Muscle layer of colon (tissue), 2 donors: ENCODE results near the gene MBP.

ENCODE experiments used
- H3K27ac ChIP-seq: one replicate; pipeline ENCODE4 v1.7.0; 2013; ENCODE audit warnings: low read depth, mild to moderate bottlenecking, low read length, moderate library complexity
- H3K27me3 ChIP-seq, 2 donors: one replicate each; pipeline ENCODE4 v1.7.0; 2013; ENCODE audit warnings: low read length in 2 of 2, mild to moderate bottlenecking in 2 of 2; ENCODE audit not compliant: insufficient read depth in 2 of 2, control insufficient read depth in 1 of 2
- H3K36me3 ChIP-seq: one replicate; pipeline ENCODE4 v1.7.0; 2013; ENCODE audit warnings: mild to moderate bottlenecking, low read length; ENCODE audit not compliant: insufficient read depth
- H3K4me1 ChIP-seq: one replicate; pipeline ENCODE4 v1.7.0; 2013; ENCODE audit warnings: mild to moderate bottlenecking, low read length; ENCODE audit not compliant: insufficient read depth
- H3K4me3 ChIP-seq, 2 donors: one replicate each; pipeline ENCODE4 v1.7.0; 2013; ENCODE audit warnings: low read length in 2 of 2, low read depth in 1 of 2, mild to moderate bottlenecking in 1 of 2, moderate library complexity in 1 of 2
- H3K9ac ChIP-seq: one replicate; pipeline ENCODE4 v1.7.0; 2013; ENCODE audit warnings: low read length
- H3K9me3 ChIP-seq: one replicate; pipeline ENCODE4 v1.7.0; 2013; ENCODE audit warnings: mild to moderate bottlenecking, low read length
- donor health status: abdominal sarcoma.
- donor health status: Adenocarcinoma of cecum.

MBP gene

DNA sequence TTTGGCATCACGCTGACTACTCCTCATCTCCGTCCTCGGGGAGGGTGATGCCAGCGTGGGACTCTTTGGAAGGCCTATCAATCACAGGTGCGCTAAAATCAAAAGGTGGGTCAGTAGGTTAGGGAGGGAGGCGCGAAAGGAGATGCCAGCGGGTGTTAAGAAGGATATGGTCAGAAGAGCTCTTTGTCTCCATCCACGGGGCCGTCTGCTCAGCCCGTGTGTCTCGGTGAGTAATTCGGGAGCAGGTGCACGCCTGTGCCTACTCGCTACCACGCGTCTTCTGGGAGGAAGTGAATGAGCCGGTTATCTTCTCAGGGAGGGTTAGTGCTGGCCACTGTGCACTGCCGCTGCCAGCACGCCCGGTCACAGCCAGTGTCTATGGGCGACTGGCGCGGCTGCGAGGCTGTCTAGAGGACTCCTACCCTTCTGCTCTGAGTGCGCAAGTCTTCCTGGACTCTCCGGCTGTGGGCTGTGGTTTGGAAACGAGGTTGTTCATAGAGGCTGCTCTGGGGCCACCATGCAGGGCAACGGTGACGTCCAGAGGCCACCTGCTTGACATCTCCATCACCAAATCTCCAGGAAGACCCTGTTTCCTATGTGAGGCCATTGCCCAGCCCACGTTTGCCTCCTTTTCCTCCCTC lies 153.4 kb downstream of the MBP start:
- Histone ChIP-seq H3K4me1 (peaks cover 9% of the 10 kb centered on the region), H3K9me3 (no peaks in the 10 kb centered on the region), H3K9ac (no peak overlapping the region), H3K4me3 (no peak overlapping the region), H3K36me3 (no peaks in the 10 kb centered on the region), H3K27ac (no peak overlapping the region), H3K27me3 (no peaks in the 10 kb centered on the region)

DNA sequence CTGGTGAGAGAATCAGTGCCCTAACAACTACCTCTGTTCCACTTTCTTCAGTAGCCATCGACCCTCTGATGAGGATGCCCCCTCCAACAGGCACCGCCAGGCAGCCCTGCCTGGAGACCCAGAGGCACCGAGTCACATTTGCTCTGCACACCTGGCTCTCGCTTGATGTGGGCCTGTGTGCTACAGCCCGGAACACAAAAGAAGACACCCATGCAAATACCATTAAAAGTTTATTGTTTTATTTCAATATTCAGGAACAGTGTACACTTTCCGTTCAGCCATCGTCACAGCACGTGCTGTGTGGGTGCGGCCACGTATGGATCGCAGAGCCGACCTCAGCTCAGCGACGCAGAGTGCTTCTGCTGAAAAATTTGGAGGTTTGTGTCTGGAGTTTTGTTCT lies 154.0 kb downstream of the MBP start:
- no peak overlapping the region for H3K9ac ChIP-seq
- H3K27me3 ChIP-seq: no peaks in the 10 kb centered on the region
- no peaks in the 10 kb centered on the region for H3K36me3 ChIP-seq
- no peaks in the 10 kb centered on the region for H3K9me3 ChIP-seq
- no peak overlapping the region for H3K27ac ChIP-seq
- no peak overlapping the region for H3K4me3 ChIP-seq
- H3K4me1 ChIP-seq: peaks cover 7% of the 10 kb centered on the region

DNA sequence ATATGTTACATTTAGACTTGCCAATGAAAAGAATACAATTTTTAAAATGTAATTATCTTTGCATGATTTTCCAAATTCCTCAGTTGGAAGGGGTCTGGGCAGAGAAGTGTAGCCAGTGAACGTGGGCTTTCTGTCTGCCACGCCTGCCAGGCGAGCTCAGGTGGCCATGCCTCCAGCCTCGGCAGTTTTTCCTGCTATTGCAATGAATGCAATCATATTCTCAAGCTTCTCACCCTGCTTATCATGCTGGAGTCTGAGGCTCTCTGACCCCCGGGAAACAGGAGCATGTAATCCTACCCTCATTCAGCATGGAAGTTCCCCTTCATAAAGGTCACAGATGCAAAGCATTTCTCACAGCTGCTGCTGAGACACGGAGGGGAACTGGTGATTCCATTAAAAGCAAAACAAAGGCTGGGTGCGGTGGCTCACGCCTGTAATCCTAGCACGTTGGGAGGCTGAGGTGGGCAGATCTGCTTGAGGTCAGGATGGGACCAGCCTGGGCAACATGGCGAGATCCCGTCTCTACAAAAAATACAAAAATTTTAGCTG lies 154.8 kb downstream of the MBP start:
- Histone ChIP-seq H3K4me3 (no peak overlapping the region), H3K27ac (no peak overlapping the region), H3K4me1 (no peaks in the 10 kb centered on the region), H3K27me3 (no peaks in the 10 kb centered on the region), H3K36me3 (no peaks in the 10 kb centered on the region), H3K9ac (no peak overlapping the region), H3K9me3 (no peaks in the 10 kb centered on the region)

DNA sequence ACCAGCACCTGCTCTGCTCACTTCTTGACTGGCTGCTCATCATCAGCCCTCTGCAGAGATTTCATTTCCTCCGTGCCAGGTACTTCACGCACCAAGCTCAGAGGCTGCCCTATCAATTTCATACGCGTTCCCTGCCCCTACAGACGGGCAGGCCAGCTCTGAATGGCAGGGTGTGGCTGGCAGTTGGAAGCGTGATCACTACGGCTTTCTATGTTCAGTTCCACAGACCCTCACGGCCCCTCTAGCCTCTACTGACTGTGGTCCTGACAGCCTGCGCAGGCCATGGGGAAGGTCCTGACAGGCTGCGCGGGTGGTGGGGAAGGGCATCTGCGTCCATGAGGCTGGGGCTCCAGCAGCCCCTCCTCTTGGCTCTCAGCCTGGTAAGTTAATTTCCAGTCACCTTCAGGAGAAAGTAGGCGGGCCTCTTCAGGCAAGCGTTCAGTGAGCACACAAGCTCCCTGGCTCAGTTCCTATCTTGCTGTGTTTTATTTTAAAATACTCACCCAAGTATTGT lies 155.4 kb downstream of the MBP start:
- Histone ChIP-seq H3K27ac (no peak overlapping the region), H3K9me3 (no peaks in the 10 kb centered on the region), H3K4me1 (no peaks in the 10 kb centered on the region), H3K4me3 (no peak overlapping the region), H3K27me3 (no peaks in the 10 kb centered on the region), H3K9ac (no peak overlapping the region), H3K36me3 (no peaks in the 10 kb centered on the region)

DNA sequence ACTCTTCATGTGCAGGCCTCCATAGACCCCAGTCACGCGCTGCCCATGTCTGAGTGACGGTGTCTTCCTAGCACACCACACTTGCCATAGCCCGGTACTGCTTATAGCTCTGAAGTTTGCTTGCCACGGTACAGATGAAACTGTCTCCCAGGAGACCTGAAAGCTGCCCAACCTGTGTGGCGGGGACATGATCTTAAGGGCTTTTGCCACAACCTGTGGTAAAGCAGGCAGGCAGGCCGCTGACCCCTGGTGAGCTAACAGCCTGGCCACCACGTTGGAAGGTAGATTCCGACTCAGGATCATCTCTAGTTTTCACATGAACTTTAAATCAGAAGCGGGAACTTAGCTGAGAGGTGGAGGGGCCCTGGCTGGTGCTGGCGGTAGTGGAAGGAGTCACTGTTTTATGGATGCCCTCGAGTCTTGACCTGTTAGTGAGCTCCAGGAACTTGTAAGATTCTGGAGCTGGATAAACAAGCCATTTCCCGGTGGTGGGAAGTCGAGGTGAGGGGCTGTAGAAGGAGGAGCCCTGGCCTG lies 156.9 kb downstream of the MBP start:
- no peaks in the 10 kb centered on the region for H3K27me3 ChIP-seq
- no peak overlapping the region for H3K9ac ChIP-seq
- no peaks in the 10 kb centered on the region for H3K9me3 ChIP-seq
- no peaks in the 10 kb centered on the region for H3K4me1 ChIP-seq
- no peaks in the 10 kb centered on the region for H3K36me3 ChIP-seq
- H3K4me3 ChIP-seq: no peak overlapping the region
- no peak overlapping the region for H3K27ac ChIP-seq

- Histone ChIP-seq H3K4me1 (no peaks in the 10 kb centered on the region), H3K36me3 (no peaks in the 10 kb centered on the region), H3K27me3 (no peaks in the 10 kb centered on the region), H3K4me3 (no peak overlapping the region), H3K9ac (no peak overlapping the region), H3K9me3 (no peaks in the 10 kb centered on the region), H3K27ac (no peak overlapping the region)
These were observed 158.2 kb downstream of the MBP start for GRCh38 chr18:76974386-76974785.

DNA sequence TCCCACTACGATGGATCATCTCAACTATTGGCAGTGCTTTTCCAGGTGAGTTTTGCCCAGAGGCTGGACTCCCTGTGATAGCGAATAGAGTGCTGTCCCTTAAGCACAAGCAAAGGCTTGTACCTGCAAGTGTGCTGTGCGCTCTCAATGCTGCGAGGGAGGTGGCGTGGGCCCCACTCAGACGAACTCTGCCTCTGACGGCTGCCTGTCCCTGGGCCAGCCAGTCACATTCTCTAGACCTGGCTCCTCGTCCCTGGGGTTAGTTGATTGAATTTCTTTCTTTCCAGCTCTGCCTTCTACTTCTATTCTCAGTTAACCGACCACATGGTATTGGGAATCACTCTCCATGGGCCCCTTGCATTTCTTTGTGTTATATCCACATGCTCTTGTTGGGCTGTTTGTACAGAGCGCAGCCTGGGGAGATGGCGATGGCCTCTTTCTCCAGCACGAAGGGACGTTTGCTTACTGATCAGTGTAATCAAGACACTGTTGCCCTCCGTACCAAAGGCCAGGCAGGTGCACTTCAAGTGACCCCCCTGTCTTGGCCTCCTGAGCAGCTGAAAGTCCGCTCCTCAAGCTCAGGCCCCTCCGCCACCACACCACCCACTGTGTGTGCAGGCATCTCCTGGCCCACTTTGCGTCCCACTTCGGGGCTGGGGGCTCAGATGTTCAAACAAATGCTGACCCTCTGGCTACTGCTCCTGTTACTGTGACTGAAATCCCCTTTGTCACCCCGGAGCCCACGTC lies 158.9 kb downstream of the MBP start:
- Histone ChIP-seq H3K27ac (no peak overlapping the region), H3K4me1 (no peaks in the 10 kb centered on the region), H3K9ac (no peak overlapping the region), H3K27me3 (no peaks in the 10 kb centered on the region), H3K9me3 (no peaks in the 10 kb centered on the region), H3K4me3 (no peak overlapping the region), H3K36me3 (peaks cover 4% of the 10 kb centered on the region)

GRCh38 chr18:76972846-76973519 lies 159.6 kb downstream of the MBP start:
- Histone ChIP-seq H3K4me3 (no peak overlapping the region), H3K4me1 (no peaks in the 10 kb centered on the region), H3K27ac (no peak overlapping the region), H3K9me3 (no peaks in the 10 kb centered on the region), H3K9ac (no peak overlapping the region), H3K36me3 (peaks cover 5% of the 10 kb centered on the region), H3K27me3 (no peaks in the 10 kb centered on the region)

DNA sequence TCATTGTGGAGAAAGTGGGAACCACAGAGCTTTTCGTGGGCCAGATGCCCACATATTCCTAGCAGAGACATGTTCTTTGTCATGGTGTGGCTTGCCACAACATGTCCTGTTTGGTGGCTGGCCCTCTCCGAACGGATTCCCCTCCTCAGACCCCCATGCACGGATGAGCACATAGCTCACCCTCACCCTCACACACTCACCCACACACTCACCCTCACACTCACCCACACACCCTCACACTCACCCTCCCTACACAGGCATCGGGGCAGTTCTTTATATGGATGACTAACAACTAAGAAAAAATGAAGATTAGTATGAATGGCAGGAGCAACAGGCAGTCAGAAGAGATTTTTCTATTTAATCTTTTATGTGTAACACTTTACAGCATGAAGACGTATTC lies 160.3 kb downstream of the MBP start:
- no peaks in the 10 kb centered on the region for H3K27me3 ChIP-seq
- no peak overlapping the region for H3K4me3 ChIP-seq
- H3K27ac ChIP-seq: no peak overlapping the region
- H3K9me3 ChIP-seq: no peaks in the 10 kb centered on the region
- H3K9ac ChIP-seq: no peak overlapping the region
- H3K36me3 ChIP-seq: peaks cover 5% of the 10 kb centered on the region
- no peaks in the 10 kb centered on the region for H3K4me1 ChIP-seq

DNA sequence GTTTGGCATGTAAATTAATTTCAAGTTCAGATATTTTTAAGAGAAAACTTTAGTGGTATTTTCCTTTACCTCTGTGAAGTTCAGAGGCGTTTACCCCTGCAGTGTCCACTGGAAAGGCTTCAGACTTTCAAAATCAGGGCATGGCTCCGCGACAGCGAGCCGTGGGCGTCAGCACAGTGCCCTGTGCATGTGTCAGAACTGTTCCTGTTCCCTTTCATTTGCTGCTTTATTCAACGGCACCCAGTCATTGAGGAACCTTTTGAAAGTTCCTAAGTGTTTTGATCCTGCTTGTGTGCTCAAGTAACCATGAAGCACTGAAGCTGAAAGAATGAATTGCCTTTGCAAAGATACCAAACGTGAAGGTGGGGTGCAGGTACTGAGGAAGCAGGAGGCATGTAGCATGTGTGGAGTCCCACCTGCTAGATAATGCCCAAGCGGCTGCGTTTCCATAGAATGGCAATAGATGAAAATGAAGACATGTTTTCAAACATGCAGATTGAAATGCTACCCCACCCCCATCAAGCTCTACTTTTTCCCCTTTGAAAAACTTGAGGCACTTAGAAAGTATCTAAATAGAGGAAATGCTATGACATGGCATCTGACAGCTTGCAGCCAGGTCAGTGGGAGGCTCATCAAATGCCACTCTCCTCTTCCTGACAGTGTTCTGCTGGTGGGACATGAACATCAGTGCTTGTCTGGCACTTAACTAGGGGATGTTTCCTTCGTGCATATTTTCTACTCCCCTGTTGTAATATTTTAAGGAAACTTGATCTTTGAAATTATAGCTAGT lies 161.6 kb downstream of the MBP start:
- peaks cover 9% of the 10 kb centered on the region for H3K36me3 ChIP-seq
- H3K4me3 ChIP-seq: no peak overlapping the region
- no peak overlapping the region for H3K9ac ChIP-seq
- no peak overlapping the region for H3K27ac ChIP-seq
- no peaks in the 10 kb centered on the region for H3K9me3 ChIP-seq
- no peaks in the 10 kb centered on the region for H3K27me3 ChIP-seq
- H3K4me1 ChIP-seq: no peaks in the 10 kb centered on the region
